ENCODE results near the gene HSPA4L. TPM values are rescaled to one million over a fixed set of nuclear protein-coding genes. Genes with fewer than 3 reads are reported as not detected.

Gene HSPA4L
- total and polyA plus RNA-seq, 2 donors (not counting 3 experiments of a cell fraction or from before 2014, with no cell fraction given) = 1.3 to 12.4 TPM

- Histone ChIP-seq H3K27ac (ENCODE audit: insufficient read depth, low read depth, low read length) (no peak overlapping the region), H3K9ac (replicated peaks; ENCODE audit: extremely low read depth, insufficient read depth, low read length) (no peak overlapping the region), H3K27me3 (ENCODE audit: control insufficient read depth in 2 of 2, insufficient read depth in 2 of 2, low read length in 2 of 2) (no peaks in the 10 kb centered on the region), H3K36me3 (ENCODE audit: control insufficient read depth in 2 of 2, extremely low read depth in 1 of 2, insufficient read depth in 2 of 2, low read length in 2 of 2) (no peaks in the 10 kb centered on the region), H3K4me1 (ENCODE audit: control insufficient read depth, extremely low read depth, insufficient read depth, low read length) (no peaks in the 10 kb centered on the region), H3K79me2 (ENCODE audit: control insufficient read depth, insufficient read depth, low read length) (no peaks in the 10 kb centered on the region), H2AFZ (ENCODE audit: low read depth, low read length) (no peak overlapping the region), H3K9me3 (replicated peaks; ENCODE audit: control insufficient read depth, insufficient read depth, low read length) (no peaks in the 10 kb centered on the region), H4K20me1 (replicated peaks; ENCODE audit: control insufficient read depth, extremely low read depth, insufficient read depth, low read length) (no peaks in the 10 kb centered on the region), H3K9me1 (replicated peaks; ENCODE audit: control insufficient read depth, extremely low read depth, insufficient read depth, low read length) (no peaks in the 10 kb centered on the region), H3K4me2 (ENCODE audit: insufficient read depth, low read length) (no peak overlapping the region), H3K4me3 (replicated peaks in 1 of 3; ENCODE audit: insufficient read depth in 1 of 3, low read depth in 1 of 3, low read length in 3 of 3) (no peak overlapping the region)
- POLR2A ChIA-PET = no interaction called here
- no TSS peak for BruUV-seq (replicated peaks)
- CTCF ChIA-PET = interaction anchor here (1.2 kb wide), 1 partner anchor 9 kb away, joined by 3 read pairs; no protein-coding TSS in a partner anchor
- TF ChIP-seq GATA2 (IDR thresholded peaks at IDR 0.05; ENCODE audit: insufficient read depth, insufficient read length, low read depth, low read length) = no peak
- FAIRE-seq (no peak), DNase-seq (ENCODE audit: low read depth, low spot score) (no peak)
- dilution Hi-C loops (cut with MboI; ENCODE audit: extremely low pct_ligation_motif_present, low sequenced_read_pairs) = no loop called here
- intact Hi-C loops (cut with micrococcal nuclease) = no loop called here
Measured at GRCh38 chr4:127829014-127829413, 46.9 kb downstream of the HSPA4L start.

- no peaks in the 10 kb centered on the region for H3K36me3 ChIP-seq (ENCODE audit: control insufficient read depth in 2 of 2, extremely low read depth in 1 of 2, insufficient read depth in 2 of 2, low read length in 2 of 2)
- ChIA-PET CTCF (interaction anchor here (1.0 kb wide), 1 partner anchor 12 kb away, joined by 4 read pairs; no protein-coding TSS in a partner anchor), POLR2A (no interaction called here)
- no peaks in the 10 kb centered on the region for H3K27me3 ChIP-seq (ENCODE audit: control insufficient read depth in 2 of 2, insufficient read depth in 2 of 2, low read length in 2 of 2)
- no peaks in the 10 kb centered on the region for H3K79me2 ChIP-seq (ENCODE audit: control insufficient read depth, insufficient read depth, low read length)
- no peaks in the 10 kb centered on the region for H3K4me1 ChIP-seq (ENCODE audit: control insufficient read depth, extremely low read depth, insufficient read depth, low read length)
- no peak overlapping the region for H3K9ac ChIP-seq (replicated peaks; ENCODE audit: extremely low read depth, insufficient read depth, low read length)
- FAIRE-seq (no peak), DNase-seq (ENCODE audit: low read depth, low spot score) (no peak)
- H3K9me3 ChIP-seq (replicated peaks; ENCODE audit: control insufficient read depth, insufficient read depth, low read length) = no peaks in the 10 kb centered on the region
- H3K4me3 ChIP-seq (replicated peaks in 1 of 3; ENCODE audit: insufficient read depth in 1 of 3, low read depth in 1 of 3, low read length in 3 of 3) = no peak overlapping the region
- TF ChIP-seq JUN (IDR thresholded peaks at IDR 0.05; ENCODE audit: borderline replicate concordance, insufficient read depth, insufficient read length, low read depth) (no peak), POLR2A (IDR thresholded peaks at IDR 0.05; ENCODE audit: low read depth, low read length) (no peak), CTCF (IDR thresholded peaks at IDR 0.05; ENCODE audit: extremely low read depth in 1 of 2, insufficient read depth in 1 of 2, low read depth in 1 of 2, low read length in 2 of 2) (no peak), EZH2 (IDR thresholded peaks at IDR 0.05; ENCODE audit: borderline replicate concordance, low read depth, low read length, severe bottlenecking) (no peak), FOS (IDR thresholded peaks at IDR 0.05; ENCODE audit: borderline replicate concordance, insufficient read depth, low read length) (no peak), POLR2AphosphoS5 (IDR thresholded peaks at IDR 0.05; ENCODE audit: insufficient read depth, low read depth, low read length) (no peak), MAX (IDR thresholded peaks at IDR 0.05; ENCODE audit: insufficient read depth, insufficient read length) (no peak), MYC (IDR thresholded peaks at IDR 0.05; ENCODE audit: low read depth, low read length) (no peak), GATA2 (IDR thresholded peaks at IDR 0.05; ENCODE audit: insufficient read depth, insufficient read length, low read depth, low read length) (no peak)
- H4K20me1 ChIP-seq (replicated peaks; ENCODE audit: control insufficient read depth, extremely low read depth, insufficient read depth, low read length) = no peaks in the 10 kb centered on the region
- no peak overlapping the region for H3K27ac ChIP-seq (ENCODE audit: insufficient read depth, low read depth, low read length)
- dilution Hi-C loops (cut with MboI; ENCODE audit: extremely low pct_ligation_motif_present, low sequenced_read_pairs) (no loop called here), intact Hi-C loops (cut with micrococcal nuclease) (no loop called here)
- no peaks in the 10 kb centered on the region for H3K9me1 ChIP-seq (replicated peaks; ENCODE audit: control insufficient read depth, extremely low read depth, insufficient read depth, low read length)
- no TSS peak for BruUV-seq (replicated peaks)
- H2AFZ ChIP-seq (ENCODE audit: low read depth, low read length) = no peak overlapping the region
- H3K4me2 ChIP-seq (ENCODE audit: insufficient read depth, low read length) = no peak overlapping the region
Measured at GRCh38 chr4:127832585-127832984, 50.5 kb downstream of the HSPA4L start.

Measured in endothelial cell of umbilical vein (primary cell).